ENCODE data around the gene EPB42. TPM values are rescaled to one million over a fixed set of nuclear protein-coding genes. Genes with fewer than 3 reads are reported as not detected.

EPB42 gene
- total and polyA plus RNA-seq, 8 donors = 1.1 to 5.3 (median 3.5) TPM; not detected in 2

GRCh38 chr15:43255376-43255775 lies 34.6 kb upstream of the EPB42 start:
- no peaks in the 10 kb centered on the region for H3K4me1 ChIP-seq
- H3K4me3 ChIP-seq = no peak overlapping the region
- DNase-seq = no peak
- no peaks in the 10 kb centered on the region for H3K36me3 ChIP-seq
- no peak overlapping the region for H3K27ac ChIP-seq
- intact Hi-C loops (cut with DNase I) = no loop called here
- H3K9me3 ChIP-seq = no peaks in the 10 kb centered on the region
- ATAC-seq = no peak
- H3K27me3 ChIP-seq = no peaks in the 10 kb centered on the region
- no peak for TF ChIP-seq CTCF (IDR thresholded peaks at IDR 0.05)

- no peaks in the 10 kb centered on the region for H3K4me1 ChIP-seq
- no peaks in the 10 kb centered on the region for H3K27me3 ChIP-seq
- no peak for TF ChIP-seq CTCF (IDR thresholded peaks at IDR 0.05)
- DNase-seq (peak in 2 of 4 donors; percentile 38 to 39), ATAC-seq (peak; percentile 90)
- no peak overlapping the region for H3K27ac ChIP-seq
- H3K36me3 ChIP-seq = no peaks in the 10 kb centered on the region
- no peaks in the 10 kb centered on the region for H3K9me3 ChIP-seq
- no peak overlapping the region for H3K4me3 ChIP-seq
- intact Hi-C loops (cut with DNase I) = no loop called here
Observed at GRCh38 chr15:43253431-43254403, 32.9 kb upstream of the EPB42 start.

GRCh38 chr15:43251871-43252250 lies 31.0 kb upstream of the EPB42 start:
- no peak for DNase-seq
- no peak for TF ChIP-seq CTCF (IDR thresholded peaks at IDR 0.05)
- Histone ChIP-seq H3K4me3 (no peak overlapping the region), H3K4me1 (no peaks in the 10 kb centered on the region), H3K36me3 (no peaks in the 10 kb centered on the region), H3K9me3 (no peaks in the 10 kb centered on the region), H3K27ac (no peak overlapping the region), H3K27me3 (no peaks in the 10 kb centered on the region)
- intact Hi-C loops (cut with DNase I) = no loop called here
- ATAC-seq = no peak

GRCh38 chr15:43251185-43251870 lies 30.5 kb upstream of the EPB42 start:
- Histone ChIP-seq H3K36me3 (no peaks in the 10 kb centered on the region), H3K4me3 (no peak overlapping the region), H3K9me3 (no peaks in the 10 kb centered on the region), H3K4me1 (no peaks in the 10 kb centered on the region), H3K27me3 (no peaks in the 10 kb centered on the region), H3K27ac (no peak overlapping the region)
- TF ChIP-seq CTCF (IDR thresholded peaks at IDR 0.05) = no peak
- intact Hi-C loops (cut with DNase I) = no loop called here
- no peak for DNase-seq
- ATAC-seq = no peak

- no peaks in the 10 kb centered on the region for H3K4me1 ChIP-seq
- intact Hi-C loops (cut with DNase I) = no loop called here
- H3K4me3 ChIP-seq = no peak overlapping the region
- H3K27me3 ChIP-seq = no peaks in the 10 kb centered on the region
- H3K36me3 ChIP-seq = no peaks in the 10 kb centered on the region
- DNase-seq (no peak), ATAC-seq (no peak)
- TF ChIP-seq CTCF (IDR thresholded peaks at IDR 0.05) = no peak
- H3K9me3 ChIP-seq = no peaks in the 10 kb centered on the region
- H3K27ac ChIP-seq = no peak overlapping the region
Observed at GRCh38 chr15:43250785-43251184, 30.0 kb upstream of the EPB42 start.

Data from left lung (tissue), 10 donors.